ENCODE results near the gene PTPRO.

- TF ChIP-seq, protein P1, sequence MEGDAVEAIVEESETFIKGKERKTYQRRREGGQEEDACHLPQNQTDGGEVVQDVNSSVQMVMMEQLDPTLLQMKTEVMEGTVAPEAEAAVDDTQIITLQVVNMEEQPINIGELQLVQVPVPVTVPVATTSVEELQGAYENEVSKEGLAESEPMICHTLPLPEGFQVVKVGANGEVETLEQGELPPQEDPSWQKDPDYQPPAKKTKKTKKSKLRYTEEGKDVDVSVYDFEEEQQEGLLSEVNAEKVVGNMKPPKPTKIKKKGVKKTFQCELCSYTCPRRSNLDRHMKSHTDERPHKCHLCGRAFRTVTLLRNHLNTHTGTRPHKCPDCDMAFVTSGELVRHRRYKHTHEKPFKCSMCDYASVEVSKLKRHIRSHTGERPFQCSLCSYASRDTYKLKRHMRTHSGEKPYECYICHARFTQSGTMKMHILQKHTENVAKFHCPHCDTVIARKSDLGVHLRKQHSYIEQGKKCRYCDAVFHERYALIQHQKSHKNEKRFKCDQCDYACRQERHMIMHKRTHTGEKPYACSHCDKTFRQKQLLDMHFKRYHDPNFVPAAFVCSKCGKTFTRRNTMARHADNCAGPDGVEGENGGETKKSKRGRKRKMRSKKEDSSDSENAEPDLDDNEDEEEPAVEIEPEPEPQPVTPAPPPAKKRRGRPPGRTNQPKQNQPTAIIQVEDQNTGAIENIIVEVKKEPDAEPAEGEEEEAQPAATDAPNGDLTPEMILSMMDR (IDR thresholded peaks at IDR 0.05; ENCODE audit: low read depth, low read length, missing input control), result peak; percentile 40
- TF ChIP-seq, protein P2, sequence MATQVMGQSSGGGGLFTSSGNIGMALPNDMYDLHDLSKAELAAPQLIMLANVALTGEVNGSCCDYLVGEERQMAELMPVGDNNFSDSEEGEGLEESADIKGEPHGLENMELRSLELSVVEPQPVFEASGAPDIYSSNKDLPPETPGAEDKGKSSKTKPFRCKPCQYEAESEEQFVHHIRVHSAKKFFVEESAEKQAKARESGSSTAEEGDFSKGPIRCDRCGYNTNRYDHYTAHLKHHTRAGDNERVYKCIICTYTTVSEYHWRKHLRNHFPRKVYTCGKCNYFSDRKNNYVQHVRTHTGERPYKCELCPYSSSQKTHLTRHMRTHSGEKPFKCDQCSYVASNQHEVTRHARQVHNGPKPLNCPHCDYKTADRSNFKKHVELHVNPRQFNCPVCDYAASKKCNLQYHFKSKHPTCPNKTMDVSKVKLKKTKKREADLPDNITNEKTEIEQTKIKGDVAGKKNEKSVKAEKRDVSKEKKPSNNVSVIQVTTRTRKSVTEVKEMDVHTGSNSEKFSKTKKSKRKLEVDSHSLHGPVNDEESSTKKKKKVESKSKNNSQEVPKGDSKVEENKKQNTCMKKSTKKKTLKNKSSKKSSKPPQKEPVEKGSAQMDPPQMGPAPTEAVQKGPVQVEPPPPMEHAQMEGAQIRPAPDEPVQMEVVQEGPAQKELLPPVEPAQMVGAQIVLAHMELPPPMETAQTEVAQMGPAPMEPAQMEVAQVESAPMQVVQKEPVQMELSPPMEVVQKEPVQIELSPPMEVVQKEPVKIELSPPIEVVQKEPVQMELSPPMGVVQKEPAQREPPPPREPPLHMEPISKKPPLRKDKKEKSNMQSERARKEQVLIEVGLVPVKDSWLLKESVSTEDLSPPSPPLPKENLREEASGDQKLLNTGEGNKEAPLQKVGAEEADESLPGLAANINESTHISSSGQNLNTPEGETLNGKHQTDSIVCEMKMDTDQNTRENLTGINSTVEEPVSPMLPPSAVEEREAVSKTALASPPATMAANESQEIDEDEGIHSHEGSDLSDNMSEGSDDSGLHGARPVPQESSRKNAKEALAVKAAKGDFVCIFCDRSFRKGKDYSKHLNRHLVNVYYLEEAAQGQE (IDR thresholded peaks at IDR 0.05), result no peak
- TF ChIP-seq RAD21 (IDR thresholded peaks at IDR 0.05) (peak; percentile 74 to 82), GABPA (IDR thresholded peaks at IDR 0.05 in 1 of 2, conservative IDR thresholded peaks at IDR 0.05 in 1 of 2) (no peak), YY1 (IDR thresholded peaks at IDR 0.05) (no peak), TAF1 (conservative IDR thresholded peaks at IDR 0.05) (no peak), HNF4G (IDR thresholded peaks at IDR 0.05) (no peak), FOXA2 (IDR thresholded peaks at IDR 0.05) (no peak)
- TF ChIP-seq, protein P3, sequence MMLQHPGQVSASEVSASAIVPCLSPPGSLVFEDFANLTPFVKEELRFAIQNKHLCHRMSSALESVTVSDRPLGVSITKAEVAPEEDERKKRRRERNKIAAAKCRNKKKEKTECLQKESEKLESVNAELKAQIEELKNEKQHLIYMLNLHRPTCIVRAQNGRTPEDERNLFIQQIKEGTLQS (IDR thresholded peaks at IDR 0.05), result no peak
Observed at GRCh38 chr12:15532364-15532977, 210.2 kb downstream of the PTPRO start.

All from liver (tissue), 3 donors.